Smooth muscle cell (in vitro differentiated cells): Measurements from ENCODE around the gene GPR176. TPM values are rescaled to one million over a fixed set of nuclear protein-coding genes. Genes with fewer than 3 reads are reported as not detected.

ENCODE experiments used
- DNase-seq: peaks from one replicate; lab custom pipeline; 2025; ENCODE audit not compliant: unreplicated experiment; lab: John Stamatoyannopoulos, UW
- H2AFZ ChIP-seq: fragments of 200-600 bp; sonication (generic); 2 replicates; pipeline ENCODE4 v1.6.0; 2016; ENCODE audit warnings: antibody characterized with exemption, low read depth, mild to moderate bottlenecking
- H3F3A ChIP-seq: fragments of 200-600 bp; sonication (generic); 2 replicates; pipeline ENCODE4 v1.6.0; 2017; ENCODE audit warnings: antibody characterized with exemption, low read depth
- H3K27ac ChIP-seq: fragments of 200-600 bp; sonication (generic); 2 replicates; pipeline ENCODE4 v1.5.1; 2016; ENCODE audit warnings: low read depth, mild to moderate bottlenecking
- H3K27me3 ChIP-seq: fragments of 200-600 bp; sonication (generic); 2 replicates; pipeline ENCODE4 v1.6.1; 2016; ENCODE audit warnings: low read depth, mild to moderate bottlenecking
- H3K36me3 ChIP-seq: fragments of 200-600 bp; sonication (generic); 2 replicates; pipeline ENCODE4 v1.5.1; 2016; ENCODE audit warnings: low read depth
- H3K4me1 ChIP-seq: fragments of 200-600 bp; sonication (generic); 2 replicates; pipeline ENCODE4 v1.5.1; 2016; ENCODE audit warnings: low read depth
- H3K4me2 ChIP-seq: fragments of 200-600 bp; sonication (generic); 2 replicates; pipeline ENCODE4 v1.6.0; 2016; ENCODE audit warnings: mild to moderate bottlenecking
- H3K4me3 ChIP-seq: fragments of 200-600 bp; sonication (generic); 2 replicates; pipeline ENCODE4 v1.5.1; 2016; ENCODE audit warnings: mild to moderate bottlenecking
- H3K79me2 ChIP-seq: fragments of 200-600 bp; sonication (generic); 2 replicates; pipeline ENCODE4 v1.6.0; 2016; ENCODE audit warnings: low read depth, mild to moderate bottlenecking
- H3K9ac ChIP-seq: fragments of 200-600 bp; sonication (generic); 2 replicates; pipeline ENCODE4 v1.6.0; 2016; ENCODE audit warnings: low read depth
- H3K9me3 ChIP-seq: fragments of 200-600 bp; sonication (generic); replicated peaks from 2 replicates; pipeline ENCODE4 v1.5.1; 2016; ENCODE audit warnings: low read depth
- H4K20me1 ChIP-seq: fragments of 200-600 bp; sonication (generic); 2 replicates; pipeline ENCODE4 v1.6.0; 2016; ENCODE audit warnings: low read depth
- WGBS: methylation state at CpG from one replicate; pipeline ENCODE4 v1.1.7; 2016; ENCODE audit warnings: low lambda C conversion rate; 5-methylcytosine and 5-hydroxymethylcytosine counted together
- polyA plus RNA-seq: library from polyadenylated mRNA; unstranded; fragments of >200 nt; fragmentation: Nextera tagmentation; extraction: Ambion mirVana; gene quantifications from 2 replicates; pipeline ENCODE4 v1.2.1, GENCODE V29; 2016
- total RNA-seq: library from RNA; depleted of rRNA; stranded (reverse); fragments of >200 nt; gene quantifications from 2 replicates; pipeline ENCODE4 v1.2.3, GENCODE V29; 2014
- TF ChIP-seq, protein P1 (sequence below): fragments of 200-600 bp; sonication (generic); IDR thresholded peaks from 2 replicates; pipeline ENCODE4 v1.5.1; 2017; ENCODE audit warnings: borderline replicate concordance, mild to moderate bottlenecking, antibody characterized with exemption; ENCODE audit not compliant: insufficient read depth, poor library complexity, severe bottlenecking

The GPR176 gene
- total and polyA plus RNA-seq, 2 experiments from 2014 or later = 20.0 to 22.4 TPM

DNA sequence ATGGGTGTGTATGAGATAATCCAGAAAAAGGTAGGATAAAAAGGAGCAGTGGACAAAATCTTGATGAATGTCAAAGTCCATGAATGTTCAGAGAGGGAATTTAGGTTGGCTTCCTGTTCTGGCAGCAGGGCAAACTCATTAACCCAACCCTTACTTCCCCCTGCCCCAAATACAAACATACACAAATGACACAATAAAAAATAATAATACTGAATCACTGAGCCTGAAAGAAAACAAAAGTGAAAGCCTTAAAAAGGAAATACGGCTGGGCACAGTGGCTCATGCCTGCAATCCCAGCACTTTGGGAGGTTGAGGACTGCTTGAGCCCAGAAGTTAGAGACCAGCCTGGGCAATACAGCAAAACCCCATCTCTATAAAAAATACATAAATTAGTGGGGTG is 62.9 kb downstream of the GPR176 start:
- 91% methylated on average over 1 of the region's 1 CpG for WGBS
- no peaks in the 10 kb centered on the region for H3K27me3 ChIP-seq
- no peaks in the 10 kb centered on the region for H4K20me1 ChIP-seq
- TF ChIP-seq, protein P1, sequence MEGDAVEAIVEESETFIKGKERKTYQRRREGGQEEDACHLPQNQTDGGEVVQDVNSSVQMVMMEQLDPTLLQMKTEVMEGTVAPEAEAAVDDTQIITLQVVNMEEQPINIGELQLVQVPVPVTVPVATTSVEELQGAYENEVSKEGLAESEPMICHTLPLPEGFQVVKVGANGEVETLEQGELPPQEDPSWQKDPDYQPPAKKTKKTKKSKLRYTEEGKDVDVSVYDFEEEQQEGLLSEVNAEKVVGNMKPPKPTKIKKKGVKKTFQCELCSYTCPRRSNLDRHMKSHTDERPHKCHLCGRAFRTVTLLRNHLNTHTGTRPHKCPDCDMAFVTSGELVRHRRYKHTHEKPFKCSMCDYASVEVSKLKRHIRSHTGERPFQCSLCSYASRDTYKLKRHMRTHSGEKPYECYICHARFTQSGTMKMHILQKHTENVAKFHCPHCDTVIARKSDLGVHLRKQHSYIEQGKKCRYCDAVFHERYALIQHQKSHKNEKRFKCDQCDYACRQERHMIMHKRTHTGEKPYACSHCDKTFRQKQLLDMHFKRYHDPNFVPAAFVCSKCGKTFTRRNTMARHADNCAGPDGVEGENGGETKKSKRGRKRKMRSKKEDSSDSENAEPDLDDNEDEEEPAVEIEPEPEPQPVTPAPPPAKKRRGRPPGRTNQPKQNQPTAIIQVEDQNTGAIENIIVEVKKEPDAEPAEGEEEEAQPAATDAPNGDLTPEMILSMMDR = no peak
- no peak overlapping the region for H2AFZ ChIP-seq
- H3F3A ChIP-seq = no peaks in the 10 kb centered on the region
- H3K27ac ChIP-seq = no peak overlapping the region
- no peak overlapping the region for H3K9ac ChIP-seq
- no peak overlapping the region for H3K4me2 ChIP-seq
- no peaks in the 10 kb centered on the region for H3K36me3 ChIP-seq
- DNase-seq = no peak
- no peak overlapping the region for H3K4me3 ChIP-seq
- no peaks in the 10 kb centered on the region for H3K79me2 ChIP-seq
- H3K9me3 ChIP-seq = no peaks in the 10 kb centered on the region
- H3K4me1 ChIP-seq = no peaks in the 10 kb centered on the region

DNA sequence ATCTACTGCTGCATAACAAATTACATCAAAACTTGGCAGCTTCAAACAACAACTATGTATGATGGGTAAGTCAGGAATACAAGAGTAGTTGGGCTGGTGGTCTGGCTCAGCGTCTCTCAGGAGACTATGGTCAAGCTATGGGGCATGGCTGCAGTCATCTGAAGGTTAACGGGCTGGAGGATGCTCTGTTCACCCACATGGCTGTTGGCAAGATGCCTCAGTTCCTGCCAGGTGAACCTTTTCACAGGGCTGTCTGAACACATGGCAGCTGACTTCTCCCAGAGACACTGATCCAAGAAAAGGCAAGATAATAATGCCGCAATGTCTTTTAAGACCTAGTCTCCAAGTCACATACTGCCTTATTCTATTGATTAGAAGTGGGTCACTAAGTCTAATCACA is 63.7 kb downstream of the GPR176 start:
- H3K79me2 ChIP-seq = no peaks in the 10 kb centered on the region
- no peaks in the 10 kb centered on the region for H4K20me1 ChIP-seq
- H3K9ac ChIP-seq = no peak overlapping the region
- TF ChIP-seq, protein P1 = no peak
- peaks cover 2% of the 10 kb centered on the region for H3K4me1 ChIP-seq
- no peaks in the 10 kb centered on the region for H3K36me3 ChIP-seq
- DNase-seq = no peak
- 93% methylated on average over 3 of the region's 3 CpGs for WGBS
- H3K27me3 ChIP-seq = no peaks in the 10 kb centered on the region
- no peak overlapping the region for H2AFZ ChIP-seq
- H3F3A ChIP-seq = no peaks in the 10 kb centered on the region
- no peak overlapping the region for H3K4me3 ChIP-seq
- no peaks in the 10 kb centered on the region for H3K9me3 ChIP-seq
- no peak overlapping the region for H3K4me2 ChIP-seq
- no peak overlapping the region for H3K27ac ChIP-seq

DNA sequence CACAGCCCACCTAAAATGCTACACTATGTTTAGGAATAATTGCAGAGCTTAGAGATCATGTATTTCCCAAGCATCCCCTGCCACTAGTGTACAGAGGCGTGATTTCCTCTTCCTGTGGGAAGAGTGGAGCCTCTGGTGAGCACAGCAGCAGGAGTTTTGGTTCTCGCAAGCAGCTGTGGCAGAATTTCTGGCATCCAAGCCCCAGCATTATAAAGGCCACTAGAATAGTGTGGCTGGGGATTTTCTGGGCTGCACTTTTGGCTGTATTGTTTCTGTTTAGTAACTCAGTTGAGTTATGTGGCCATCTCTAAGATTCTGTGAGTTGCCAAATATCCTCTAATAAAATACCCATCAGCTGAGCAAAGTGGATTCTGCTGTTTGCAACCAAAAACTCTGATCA is 64.7 kb downstream of the GPR176 start:
- 90% methylated on average over 2 of the region's 2 CpGs for WGBS
- Histone ChIP-seq H3K79me2 (no peaks in the 10 kb centered on the region), H3K4me3 (no peak overlapping the region), H3F3A (no peaks in the 10 kb centered on the region), H3K4me2 (no peak overlapping the region), H3K9ac (no peak overlapping the region), H3K27ac (no peak overlapping the region), H3K4me1 (peaks cover 2% of the 10 kb centered on the region), H2AFZ (no peak overlapping the region), H3K9me3 (no peaks in the 10 kb centered on the region), H3K36me3 (no peaks in the 10 kb centered on the region), H4K20me1 (no peaks in the 10 kb centered on the region), H3K27me3 (no peaks in the 10 kb centered on the region)
- DNase-seq = no peak
- TF ChIP-seq, protein P1 = no peak

DNA sequence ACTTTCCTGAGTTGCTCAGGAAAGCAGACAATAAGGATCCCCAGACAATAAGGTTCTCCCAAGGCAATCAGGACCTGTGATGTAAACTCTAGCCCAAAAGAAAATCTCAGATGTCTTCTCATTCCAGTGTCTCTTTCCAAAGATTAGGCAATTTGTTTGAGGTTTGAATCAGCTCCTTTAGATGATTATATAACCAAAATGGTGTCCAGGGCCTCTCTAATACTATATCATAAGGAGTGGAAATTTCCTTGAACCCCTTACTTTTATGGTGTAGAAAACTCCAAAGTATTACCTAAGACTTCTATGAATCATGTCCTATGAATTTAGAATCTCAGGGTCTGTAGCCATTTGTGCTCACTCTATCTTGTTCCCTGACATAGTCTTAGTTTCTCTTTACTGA is 65.9 kb downstream of the GPR176 start:
- H3K27me3 ChIP-seq = no peaks in the 10 kb centered on the region

More for the DNA sequence above, 65.9 kb downstream of the GPR176 start:
- no peak overlapping the region for H2AFZ ChIP-seq
- H3K9me3 ChIP-seq = no peaks in the 10 kb centered on the region
- TF ChIP-seq, protein P1 = no peak
- no peaks in the 10 kb centered on the region for H3K36me3 ChIP-seq
- peaks cover 2% of the 10 kb centered on the region for H3K4me1 ChIP-seq
- no peak overlapping the region for H3K9ac ChIP-seq
- H3F3A ChIP-seq = no peaks in the 10 kb centered on the region
- H3K4me2 ChIP-seq = no peak overlapping the region
- no peaks in the 10 kb centered on the region for H4K20me1 ChIP-seq
- DNase-seq = no peak
- no peak overlapping the region for H3K4me3 ChIP-seq
- no peak overlapping the region for H3K27ac ChIP-seq
- H3K79me2 ChIP-seq = no peaks in the 10 kb centered on the region
